Endodermal cell (in vitro differentiated cells): ENCODE measurements around the gene CLEC1A. TPM values are rescaled to one million over a fixed set of nuclear protein-coding genes. Genes with fewer than 3 reads are reported as not detected.

Experiments
- DNase-seq: peaks from one replicate; pipeline ENCODE4 v3.0.0-alpha.2; 2017
- H3K27ac ChIP-seq: 2 replicates; pipeline ENCODE4 v1.5.1; 2013; ENCODE audit warnings: mild to moderate bottlenecking, low read depth, low read length, moderate library complexity
- H3K27me3 ChIP-seq: 2 replicates; pipeline ENCODE4 v1.6.1; 2013; ENCODE audit warnings: mild to moderate bottlenecking, low read length, moderate library complexity; ENCODE audit not compliant: insufficient read depth, control insufficient read depth, poor library complexity, severe bottlenecking
- H3K36me3 ChIP-seq: 2 replicates; pipeline ENCODE4 v1.7.0; 2013; ENCODE audit warnings: mild to moderate bottlenecking, low read length, moderate library complexity; ENCODE audit not compliant: control insufficient read depth, insufficient read depth
- H3K4me1 ChIP-seq: one replicate; pipeline ENCODE4 v1.7.0; 2013; ENCODE audit warnings: low read length; ENCODE audit not compliant: control insufficient read depth, insufficient read depth
- H3K4me3 ChIP-seq: 2 replicates; pipeline ENCODE4 v1.5.1; 2013; ENCODE audit warnings: mild to moderate bottlenecking, low read length, moderate library complexity
- H3K9ac ChIP-seq: 2 replicates; pipeline ENCODE4 v1.6.1; 2013; ENCODE audit warnings: mild to moderate bottlenecking, low read length, moderate library complexity; ENCODE audit not compliant: poor library complexity, severe bottlenecking; ENCODE audit errors: extremely low read depth
- H3K9me3 ChIP-seq: 2 replicates; pipeline ENCODE4 v1.6.1; 2013; ENCODE audit warnings: mild to moderate bottlenecking, low read length, moderate library complexity; ENCODE audit not compliant: control insufficient read depth
- H3K27ac Mint-ChIP-seq: 2 replicates; pipeline ENCODE4 v1.8.0; 2020; ENCODE audit warnings: mixed read lengths
- H3K27me3 Mint-ChIP-seq: 2 replicates; pipeline ENCODE4 v1.8.0; 2021; ENCODE audit warnings: mild to moderate bottlenecking, mixed read lengths; ENCODE audit not compliant: insufficient read depth
- H3K36me3 Mint-ChIP-seq: 2 replicates; pipeline ENCODE4 v1.8.0; 2020; ENCODE audit warnings: low read depth, mixed read lengths
- H3K4me1 Mint-ChIP-seq: 2 replicates; pipeline ENCODE4 v1.8.0; 2020; ENCODE audit warnings: mixed read lengths
- H3K4me3 Mint-ChIP-seq: 2 replicates; pipeline ENCODE4 v1.8.0; 2020; ENCODE audit warnings: mild to moderate bottlenecking, moderate library complexity, mixed read lengths
- H3K9me3 Mint-ChIP-seq: 2 replicates; pipeline ENCODE4 v1.8.0; 2020; ENCODE audit warnings: mild to moderate bottlenecking, mixed read lengths
- WGBS, 2 experiments: methylation state at CpG; one replicate each; pipeline versions ENCODE4 v1.1.5 to v1.1.7; 2013; ENCODE audit warnings: missing lambda C conversion rate in 2 of 2, mixed read lengths in 1 of 2; ENCODE audit not compliant: insufficient coverage in 1 of 2, insufficient read length in 1 of 2; 5-methylcytosine and 5-hydroxymethylcytosine counted together
- total RNA-seq, 2 donors: library from RNA; stranded (reverse); fragmentation: NEBNext Ultra II Directional in 1 of 2; extraction: Animal tissue kit (Norgen Biotek cat#: 25700) in 1 of 2; gene quantifications; 2 replicates in 1 of 2; 3 replicates in 1 of 2; pipeline ENCODE4 v1.2.1, GENCODE V29; 2021
- TF ChIP-seq, protein P1 (sequence below): fragments of 200-600 bp; sonication (generic); conservative IDR thresholded peaks from 2 replicates; pipeline ENCODE4 v1.5.0; 2021; ENCODE audit warnings: antibody characterized with exemption, mild to moderate bottlenecking

CLEC1A gene
- total RNA-seq, 2 donors from 2014 or later, result not detected

DNA sequence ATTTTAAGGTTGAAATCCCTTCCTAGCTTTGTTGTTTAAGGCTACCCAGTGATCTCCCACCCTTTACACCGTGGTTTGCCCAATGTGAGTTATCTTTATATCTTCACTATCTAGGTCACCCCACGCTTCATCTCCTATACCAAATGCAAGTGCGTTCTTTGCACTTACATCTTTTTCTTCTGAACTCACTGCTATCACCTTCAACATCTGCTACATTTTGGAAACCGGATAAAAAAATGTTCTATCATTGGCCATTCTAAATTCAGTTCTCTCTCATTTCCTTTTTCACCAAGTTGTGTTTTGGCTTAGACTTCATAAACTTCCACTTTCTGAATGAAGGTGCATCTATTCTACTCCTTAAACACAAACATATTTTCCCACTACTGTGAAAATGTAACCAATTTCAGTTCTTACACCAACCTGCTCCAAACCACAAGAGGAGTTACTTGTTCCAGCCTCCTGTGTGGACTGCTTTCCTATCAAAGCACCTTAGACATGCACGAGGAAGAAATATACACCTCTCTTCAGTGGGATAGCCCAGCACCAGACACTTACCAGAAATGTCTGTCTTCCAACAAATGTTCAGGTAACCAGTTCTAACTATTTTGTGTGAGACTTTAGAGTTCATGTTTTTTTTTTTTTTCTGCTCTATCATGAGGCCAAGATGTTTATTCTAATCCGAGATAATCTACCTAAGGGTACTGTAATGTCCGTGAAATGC lies 46.4 kb downstream of the CLEC1A start:
- Mint-ChIP-seq H3K27me3 (peaks cover 3% of the 10 kb centered on the region), H3K9me3 (peaks cover 4% of the 10 kb centered on the region), H3K4me3 (no peak overlapping the region), H3K36me3 (no peaks in the 10 kb centered on the region), H3K4me1 (peaks cover 5% of the 10 kb centered on the region), H3K27ac (no peak overlapping the region)
- no peak for DNase-seq
- TF ChIP-seq, protein P1, sequence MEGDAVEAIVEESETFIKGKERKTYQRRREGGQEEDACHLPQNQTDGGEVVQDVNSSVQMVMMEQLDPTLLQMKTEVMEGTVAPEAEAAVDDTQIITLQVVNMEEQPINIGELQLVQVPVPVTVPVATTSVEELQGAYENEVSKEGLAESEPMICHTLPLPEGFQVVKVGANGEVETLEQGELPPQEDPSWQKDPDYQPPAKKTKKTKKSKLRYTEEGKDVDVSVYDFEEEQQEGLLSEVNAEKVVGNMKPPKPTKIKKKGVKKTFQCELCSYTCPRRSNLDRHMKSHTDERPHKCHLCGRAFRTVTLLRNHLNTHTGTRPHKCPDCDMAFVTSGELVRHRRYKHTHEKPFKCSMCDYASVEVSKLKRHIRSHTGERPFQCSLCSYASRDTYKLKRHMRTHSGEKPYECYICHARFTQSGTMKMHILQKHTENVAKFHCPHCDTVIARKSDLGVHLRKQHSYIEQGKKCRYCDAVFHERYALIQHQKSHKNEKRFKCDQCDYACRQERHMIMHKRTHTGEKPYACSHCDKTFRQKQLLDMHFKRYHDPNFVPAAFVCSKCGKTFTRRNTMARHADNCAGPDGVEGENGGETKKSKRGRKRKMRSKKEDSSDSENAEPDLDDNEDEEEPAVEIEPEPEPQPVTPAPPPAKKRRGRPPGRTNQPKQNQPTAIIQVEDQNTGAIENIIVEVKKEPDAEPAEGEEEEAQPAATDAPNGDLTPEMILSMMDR, result no peak
- WGBS, 2 experiments, result 90 to 94% methylated on average over 6 to 7 of the region's 7 CpGs
- Histone ChIP-seq H3K27me3 (no peaks in the 10 kb centered on the region), H3K4me3 (no peak overlapping the region), H3K36me3 (no peaks in the 10 kb centered on the region), H3K27ac (no peak overlapping the region), H3K4me1 (no peaks in the 10 kb centered on the region), H3K9ac (no peak overlapping the region), H3K9me3 (no peaks in the 10 kb centered on the region)

DNA sequence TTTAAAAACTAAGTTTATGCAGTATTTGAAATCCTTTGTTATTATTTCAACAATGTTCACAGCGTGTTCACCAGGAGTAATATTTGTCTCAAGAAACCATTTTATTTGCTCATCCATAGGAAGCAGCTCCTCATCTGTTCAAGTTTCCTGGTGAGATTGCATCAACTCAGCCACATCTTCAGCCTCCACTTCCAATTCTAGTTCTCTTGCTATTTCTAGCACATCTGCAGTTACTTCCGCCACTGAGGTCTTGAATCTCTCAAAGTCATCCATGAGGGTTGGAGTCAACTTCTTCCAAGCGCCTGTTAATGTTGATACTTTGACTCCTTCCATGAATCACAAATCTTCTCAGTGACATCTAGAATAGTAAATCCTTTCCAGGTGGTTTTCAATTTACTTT lies 50.3 kb downstream of the CLEC1A start:
- no peak overlapping the region for H3K4me3 ChIP-seq
- H3K9ac ChIP-seq, result no peak overlapping the region
- 93 to 100% methylated on average over 3 of the region's 3 CpGs for WGBS, 2 experiments
- no peaks in the 10 kb centered on the region for H3K36me3 ChIP-seq
- H3K4me3 Mint-ChIP-seq, result no peak overlapping the region
- no peaks in the 10 kb centered on the region for H3K9me3 ChIP-seq
- H3K27ac Mint-ChIP-seq, result no peak overlapping the region
- H3K27ac ChIP-seq, result no peak overlapping the region
- no peaks in the 10 kb centered on the region for H3K4me1 ChIP-seq
- H3K4me1 Mint-ChIP-seq, result peaks cover 5% of the 10 kb centered on the region
- DNase-seq, result no peak
- no peaks in the 10 kb centered on the region for H3K36me3 Mint-ChIP-seq
- peaks cover 4% of the 10 kb centered on the region for H3K9me3 Mint-ChIP-seq
- TF ChIP-seq, protein P1, result no peak
- H3K27me3 Mint-ChIP-seq, result peaks cover 3% of the 10 kb centered on the region
- H3K27me3 ChIP-seq, result no peaks in the 10 kb centered on the region

DNA sequence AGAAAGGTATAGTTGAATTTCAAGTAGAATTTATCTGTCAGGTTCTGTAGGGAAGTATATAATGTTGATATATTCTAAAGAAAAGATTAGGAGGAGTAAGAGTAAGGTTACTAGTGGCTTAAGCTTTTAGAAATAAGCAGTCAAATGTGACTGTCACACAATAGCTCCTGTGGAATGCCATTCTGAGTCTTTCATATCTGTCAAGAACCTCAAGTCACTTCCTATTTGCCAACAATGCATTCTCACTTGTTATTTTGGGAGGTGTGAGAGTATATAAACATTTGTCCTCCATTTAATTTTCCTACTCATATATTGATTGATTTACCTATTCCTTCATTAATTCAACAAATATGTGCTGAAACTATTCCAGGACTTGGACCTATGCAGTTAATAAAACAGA lies 56.6 kb downstream of the CLEC1A start:
- Histone ChIP-seq H3K27ac (no peak overlapping the region), H3K36me3 (no peaks in the 10 kb centered on the region), H3K4me3 (no peak overlapping the region), H3K27me3 (no peaks in the 10 kb centered on the region), H3K9ac (no peak overlapping the region), H3K4me1 (no peaks in the 10 kb centered on the region), H3K9me3 (no peaks in the 10 kb centered on the region)
- no peak for DNase-seq
- Mint-ChIP-seq H3K9me3 (peaks cover 3% of the 10 kb centered on the region), H3K27me3 (no peaks in the 10 kb centered on the region), H3K36me3 (no peaks in the 10 kb centered on the region), H3K4me1 (no peaks in the 10 kb centered on the region), H3K4me3 (no peak overlapping the region), H3K27ac (no peak overlapping the region)
- TF ChIP-seq, protein P1, result no peak
